HL-60 (cell line): ENCODE results near the gene OTOL1.

Source experiments
- DNase-seq, 2 experiments: peaks; one replicate each; pipeline ENCODE4 v3.0.0-alpha.2; 2010 to 2020; ENCODE audit warnings: low read depth in 1 of 2, low spot score in 1 of 2
- H3K27ac ChIP-seq: fragments of 250-450 bp; sonication (Bioruptor Pico); replicated peaks from 2 replicates; pipeline ENCODE4 v1.5.1; 2020; ENCODE audit warnings: mild to moderate bottlenecking, moderate library complexity
- H3K27me3 ChIP-seq: fragments of 250-450 bp; sonication (Bioruptor Pico); 2 replicates; pipeline ENCODE4 v1.5.1; 2021; ENCODE audit warnings: mild to moderate bottlenecking, moderate library complexity; ENCODE audit not compliant: insufficient read depth, poor library complexity, severe bottlenecking
- H3K4me3 ChIP-seq: replicated peaks from 2 replicates; pipeline ENCODE4 v1.5.1; 2011; ENCODE audit warnings: mild to moderate bottlenecking, control low read depth, low read length; ENCODE audit not compliant: insufficient read depth
- GABPA ChIP-seq: IDR thresholded peaks from 2 replicates; pipeline ENCODE4 v1.6.1; 2012; ENCODE audit warnings: low read depth
- POLR2AphosphoS5 ChIP-seq: IDR thresholded peaks from 2 replicates; pipeline ENCODE4 v1.6.1; 2012; ENCODE audit warnings: low read depth
- SPI1 ChIP-seq: IDR thresholded peaks from 2 replicates; pipeline ENCODE4 v1.6.1; 2012; ENCODE audit warnings: low read depth, mild to moderate bottlenecking, borderline replicate concordance
- TF ChIP-seq, protein P1 (sequence below): IDR thresholded peaks from 2 replicates; pipeline ENCODE4 v1.6.1; 2012; ENCODE audit warnings: low read depth; ENCODE audit not compliant: insufficient replicate concordance
- TF ChIP-seq, protein P2 (sequence below): IDR thresholded peaks from one replicate; pipeline ENCODE4 v1.5.1; 2011; ENCODE audit warnings: low read length, control low read depth, inconsistent platforms; ENCODE audit not compliant: insufficient read depth

The OTOL1 gene

GRCh38 chr3:161548301-161548700 lies 51.7 kb downstream of the OTOL1 start:
- TF ChIP-seq GABPA, result no peak
- TF ChIP-seq SPI1, result no peak
- TF ChIP-seq, protein P1, sequence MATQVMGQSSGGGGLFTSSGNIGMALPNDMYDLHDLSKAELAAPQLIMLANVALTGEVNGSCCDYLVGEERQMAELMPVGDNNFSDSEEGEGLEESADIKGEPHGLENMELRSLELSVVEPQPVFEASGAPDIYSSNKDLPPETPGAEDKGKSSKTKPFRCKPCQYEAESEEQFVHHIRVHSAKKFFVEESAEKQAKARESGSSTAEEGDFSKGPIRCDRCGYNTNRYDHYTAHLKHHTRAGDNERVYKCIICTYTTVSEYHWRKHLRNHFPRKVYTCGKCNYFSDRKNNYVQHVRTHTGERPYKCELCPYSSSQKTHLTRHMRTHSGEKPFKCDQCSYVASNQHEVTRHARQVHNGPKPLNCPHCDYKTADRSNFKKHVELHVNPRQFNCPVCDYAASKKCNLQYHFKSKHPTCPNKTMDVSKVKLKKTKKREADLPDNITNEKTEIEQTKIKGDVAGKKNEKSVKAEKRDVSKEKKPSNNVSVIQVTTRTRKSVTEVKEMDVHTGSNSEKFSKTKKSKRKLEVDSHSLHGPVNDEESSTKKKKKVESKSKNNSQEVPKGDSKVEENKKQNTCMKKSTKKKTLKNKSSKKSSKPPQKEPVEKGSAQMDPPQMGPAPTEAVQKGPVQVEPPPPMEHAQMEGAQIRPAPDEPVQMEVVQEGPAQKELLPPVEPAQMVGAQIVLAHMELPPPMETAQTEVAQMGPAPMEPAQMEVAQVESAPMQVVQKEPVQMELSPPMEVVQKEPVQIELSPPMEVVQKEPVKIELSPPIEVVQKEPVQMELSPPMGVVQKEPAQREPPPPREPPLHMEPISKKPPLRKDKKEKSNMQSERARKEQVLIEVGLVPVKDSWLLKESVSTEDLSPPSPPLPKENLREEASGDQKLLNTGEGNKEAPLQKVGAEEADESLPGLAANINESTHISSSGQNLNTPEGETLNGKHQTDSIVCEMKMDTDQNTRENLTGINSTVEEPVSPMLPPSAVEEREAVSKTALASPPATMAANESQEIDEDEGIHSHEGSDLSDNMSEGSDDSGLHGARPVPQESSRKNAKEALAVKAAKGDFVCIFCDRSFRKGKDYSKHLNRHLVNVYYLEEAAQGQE, result no peak
- no peak for TF ChIP-seq POLR2AphosphoS5
- TF ChIP-seq, protein P2, sequence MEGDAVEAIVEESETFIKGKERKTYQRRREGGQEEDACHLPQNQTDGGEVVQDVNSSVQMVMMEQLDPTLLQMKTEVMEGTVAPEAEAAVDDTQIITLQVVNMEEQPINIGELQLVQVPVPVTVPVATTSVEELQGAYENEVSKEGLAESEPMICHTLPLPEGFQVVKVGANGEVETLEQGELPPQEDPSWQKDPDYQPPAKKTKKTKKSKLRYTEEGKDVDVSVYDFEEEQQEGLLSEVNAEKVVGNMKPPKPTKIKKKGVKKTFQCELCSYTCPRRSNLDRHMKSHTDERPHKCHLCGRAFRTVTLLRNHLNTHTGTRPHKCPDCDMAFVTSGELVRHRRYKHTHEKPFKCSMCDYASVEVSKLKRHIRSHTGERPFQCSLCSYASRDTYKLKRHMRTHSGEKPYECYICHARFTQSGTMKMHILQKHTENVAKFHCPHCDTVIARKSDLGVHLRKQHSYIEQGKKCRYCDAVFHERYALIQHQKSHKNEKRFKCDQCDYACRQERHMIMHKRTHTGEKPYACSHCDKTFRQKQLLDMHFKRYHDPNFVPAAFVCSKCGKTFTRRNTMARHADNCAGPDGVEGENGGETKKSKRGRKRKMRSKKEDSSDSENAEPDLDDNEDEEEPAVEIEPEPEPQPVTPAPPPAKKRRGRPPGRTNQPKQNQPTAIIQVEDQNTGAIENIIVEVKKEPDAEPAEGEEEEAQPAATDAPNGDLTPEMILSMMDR, result no peak
- DNase-seq, result no peak
- no peak overlapping the region for H3K27ac ChIP-seq
- H3K4me3 ChIP-seq, result no peak overlapping the region
- no peaks in the 10 kb centered on the region for H3K27me3 ChIP-seq

- DNase-seq, result no peak
- H3K4me3 ChIP-seq, result no peak overlapping the region
- no peak overlapping the region for H3K27ac ChIP-seq
- TF ChIP-seq SPI1, result no peak
- TF ChIP-seq GABPA, result no peak
- TF ChIP-seq, protein P2, result no peak
- no peak for TF ChIP-seq POLR2AphosphoS5
- TF ChIP-seq, protein P1, result no peak
- H3K27me3 ChIP-seq, result no peaks in the 10 kb centered on the region
These were observed 52.7 kb downstream of the OTOL1 start for GRCh38 chr3:161549261-161549660.

DNA sequence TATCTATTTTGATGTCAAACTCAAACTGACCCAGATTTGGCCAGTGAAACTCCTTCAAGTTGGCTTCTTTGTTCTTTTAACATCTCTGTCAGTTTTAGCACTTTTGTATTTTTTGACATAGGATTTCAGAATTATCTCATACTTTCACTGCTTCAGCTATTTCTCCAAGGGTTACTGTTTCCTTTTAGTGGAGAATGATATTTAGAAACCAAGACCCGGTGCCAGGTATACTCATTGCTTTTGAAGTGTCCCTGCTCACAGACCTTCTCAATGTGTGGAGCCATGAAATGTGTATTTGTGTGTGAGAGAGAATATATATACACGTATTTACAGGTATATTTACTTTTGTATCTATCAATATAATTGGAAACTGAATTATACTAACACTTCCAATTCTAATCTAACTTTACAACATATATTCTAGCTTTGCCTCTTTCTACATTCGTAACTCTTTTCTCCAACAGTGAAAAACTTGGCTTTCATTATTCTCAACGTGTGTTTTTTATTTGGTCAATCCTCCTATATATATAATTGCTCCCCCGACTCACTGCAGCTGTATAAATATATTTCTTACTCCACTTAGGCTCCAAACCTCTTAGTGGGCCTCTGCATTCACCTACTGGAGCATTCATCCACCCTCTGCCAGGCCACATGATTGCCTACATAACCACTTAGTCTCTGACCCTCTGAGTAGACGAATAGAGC lies 54.0 kb downstream of the OTOL1 start:
- Histone ChIP-seq H3K27ac (no peak overlapping the region), H3K27me3 (no peaks in the 10 kb centered on the region), H3K4me3 (no peak overlapping the region)
- TF ChIP-seq GABPA, result no peak
- TF ChIP-seq SPI1, result no peak
- no peak for TF ChIP-seq POLR2AphosphoS5
- TF ChIP-seq, protein P2, result no peak
- TF ChIP-seq, protein P1, result no peak
- DNase-seq, result no peak
